HG03064 (cell line): Measurements from ENCODE around the gene EML3.
A peak's percentile ranks its signal among the peaks of the same experiment; 100 is the strongest.
"Not testable (repeated sequence)": the region's sequence is repeated elsewhere in the genome, so short reads cannot be mapped to it uniquely, and the experiment has no call there.

Experiments
- ATAC-seq: cut with Tn5 transposase; IDR thresholded peaks from one replicate; pipeline ENCODE4 v1.9.1; 2021; ENCODE audit warnings: low read depth; ENCODE audit not compliant: unreplicated experiment

EML3 gene

DNA sequence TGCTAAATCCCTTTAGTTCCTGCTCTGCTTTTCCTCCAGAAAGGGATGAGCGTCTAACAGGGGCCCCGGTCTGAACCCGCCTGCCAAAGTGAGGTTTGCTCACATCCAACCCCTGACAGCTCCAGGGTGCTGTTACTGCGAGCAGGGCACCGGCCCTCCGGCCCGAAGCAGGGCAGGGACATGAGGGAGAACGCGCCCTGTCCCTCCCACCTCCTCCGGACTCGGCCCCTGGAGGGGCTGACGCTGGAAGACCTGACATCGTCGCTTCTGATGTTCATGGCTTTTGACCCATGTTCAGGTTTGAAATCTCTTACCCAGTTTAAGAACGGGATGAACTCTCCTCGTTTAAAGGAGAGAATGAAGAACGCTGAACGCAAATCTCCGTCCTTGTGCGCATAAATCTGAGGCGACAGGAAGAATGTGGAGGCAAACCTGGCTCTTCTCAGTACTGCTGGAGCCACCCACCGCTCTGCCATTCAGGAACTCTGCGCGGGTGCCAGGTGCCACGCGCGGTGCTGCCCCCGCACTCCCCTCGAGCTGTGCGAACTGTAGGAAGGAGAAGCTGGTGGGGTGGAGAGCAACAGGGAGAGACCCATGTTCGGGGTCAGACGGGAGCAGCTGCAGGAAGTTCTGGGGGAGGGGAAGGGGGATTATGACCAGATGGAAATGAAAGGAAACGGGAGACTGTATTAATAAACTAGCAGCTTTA lies 38.1 kb downstream of the EML3 start:
- peak; percentile 9 for ATAC-seq

DNA sequence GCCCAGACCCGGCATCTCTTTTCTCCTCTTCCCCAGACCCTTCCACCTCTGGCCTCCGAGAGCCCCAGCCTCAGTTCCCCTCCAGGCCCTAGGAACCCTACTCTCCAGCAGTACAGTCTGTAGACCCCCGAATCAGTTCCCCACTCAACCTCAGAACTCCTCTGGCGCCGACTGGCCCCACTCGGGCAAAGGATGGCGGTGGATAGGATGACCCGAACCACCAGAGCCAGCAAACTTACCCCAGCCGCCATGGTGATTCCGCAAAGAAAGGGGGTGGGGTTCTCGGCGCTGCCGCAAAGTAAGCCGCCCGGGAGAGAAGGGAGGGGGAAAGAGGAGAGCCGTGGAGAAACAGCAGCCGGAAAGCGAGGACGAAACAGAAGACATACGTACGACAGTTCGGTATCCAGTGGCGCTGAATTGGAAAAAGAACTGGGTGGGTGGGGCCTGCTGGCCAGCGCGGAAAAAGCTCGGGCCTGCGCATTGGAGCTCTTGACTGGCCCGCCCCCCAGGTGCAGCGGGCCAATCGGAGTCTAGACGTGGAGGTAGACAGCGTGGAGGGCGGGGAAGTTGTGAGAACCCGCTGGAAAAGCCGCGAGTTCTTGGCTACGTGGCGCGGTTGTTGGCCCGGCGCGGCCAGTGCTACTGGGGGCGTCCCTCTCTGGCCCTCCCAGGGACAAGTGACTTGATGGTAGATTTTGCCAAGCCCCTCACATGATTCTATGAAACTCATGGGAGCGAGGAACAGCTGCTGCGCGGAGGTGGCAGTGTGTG lies 38.8 kb downstream of the EML3 start, which contains the start of gene EEF1G:
Gene EEF1G, minus strand, starts transcription at position 300 of the 771 bp plus-strand sequence. Its CDS starts 49 bp downstream, at position 251.
- ATAC-seq: peak; percentile 68

DNA sequence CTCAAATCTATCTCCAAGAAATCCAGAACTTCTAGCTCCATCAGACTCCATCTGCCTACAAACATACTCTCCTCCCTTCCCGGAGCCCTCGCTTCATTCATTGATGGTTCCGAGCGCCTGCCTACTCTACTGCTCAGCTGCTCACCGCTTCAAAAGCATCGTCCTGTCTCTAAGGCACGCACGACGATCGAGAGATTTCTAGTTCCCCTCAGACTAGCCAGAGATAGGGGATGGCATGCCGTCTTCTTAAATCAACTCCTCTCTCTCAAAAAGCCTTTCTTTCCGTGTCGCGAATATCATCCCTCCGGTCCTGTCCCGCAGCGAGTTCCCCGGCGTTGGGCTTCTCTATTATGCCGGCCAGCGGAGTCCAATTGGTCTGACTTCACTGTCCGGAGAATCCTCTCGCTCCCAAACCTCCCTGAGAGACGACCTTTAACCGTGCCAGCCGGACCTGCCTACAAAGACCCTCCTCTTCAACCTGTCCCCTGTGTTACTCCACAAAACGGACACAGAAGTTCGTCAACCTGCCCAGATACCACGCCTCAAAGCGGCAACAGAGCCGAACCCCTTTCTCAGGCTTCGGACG lies 39.5 kb downstream of the EML3 start:
- no peak for ATAC-seq

DNA sequence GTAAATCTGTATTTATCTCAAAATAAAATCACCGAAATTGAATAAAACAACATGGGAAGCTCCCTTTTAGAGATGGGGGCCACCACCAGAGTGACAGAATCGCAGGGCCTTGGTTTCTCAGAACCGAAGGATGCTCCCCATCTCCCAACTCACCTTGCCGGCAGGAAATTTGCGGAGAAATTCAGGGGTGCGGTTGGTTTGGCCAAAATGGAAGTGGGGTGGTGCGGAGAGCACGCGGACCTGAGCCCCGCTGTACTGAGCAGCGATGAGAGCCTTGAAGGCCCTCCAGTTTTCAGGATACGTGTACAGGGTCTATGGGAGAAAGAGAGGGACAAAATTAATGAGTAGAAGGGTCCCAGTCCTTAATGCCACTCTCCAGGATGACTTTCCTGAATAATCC lies 40.1 kb downstream of the EML3 start:
- ATAC-seq: no peak

DNA sequence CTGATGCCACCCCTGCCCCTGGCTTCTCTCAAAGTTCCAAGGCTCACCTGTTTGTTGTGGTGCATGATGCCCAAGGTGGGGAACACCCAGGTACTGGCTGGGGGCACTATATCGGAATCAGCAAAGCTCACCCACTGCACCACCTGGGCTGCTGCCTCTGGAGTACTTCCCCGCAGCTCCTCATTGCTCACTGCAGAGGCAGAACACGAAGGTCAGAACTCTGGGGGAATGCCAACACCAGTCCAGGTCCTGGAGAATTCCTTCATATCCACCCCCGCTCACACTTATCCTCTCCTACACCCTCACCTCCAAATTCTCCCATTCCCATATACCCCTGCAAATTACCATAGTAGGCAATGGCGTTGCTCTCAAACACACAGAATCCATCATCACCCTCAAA lies 41.1 kb downstream of the EML3 start:
- not testable (repeated sequence) for ATAC-seq

DNA sequence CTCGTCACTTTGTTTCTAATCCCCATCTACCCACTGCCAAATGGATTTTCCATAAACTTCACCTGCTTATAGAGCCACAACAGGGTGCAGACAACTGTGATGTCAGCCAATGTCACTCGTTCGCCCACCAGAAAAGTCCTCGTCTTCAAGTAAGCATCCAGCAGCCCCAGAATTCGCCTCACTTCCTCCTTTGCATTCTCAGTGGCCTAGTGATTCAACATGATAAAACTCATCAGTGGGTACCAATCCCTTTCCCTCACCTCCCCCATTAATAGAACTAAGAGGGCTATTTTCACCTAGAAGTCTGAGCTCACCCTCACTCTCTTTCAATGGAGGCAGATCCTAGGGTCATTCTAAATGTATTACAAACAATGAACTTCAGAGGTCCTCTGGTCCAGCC lies 41.7 kb downstream of the EML3 start:
- not testable (repeated sequence) for ATAC-seq

DNA sequence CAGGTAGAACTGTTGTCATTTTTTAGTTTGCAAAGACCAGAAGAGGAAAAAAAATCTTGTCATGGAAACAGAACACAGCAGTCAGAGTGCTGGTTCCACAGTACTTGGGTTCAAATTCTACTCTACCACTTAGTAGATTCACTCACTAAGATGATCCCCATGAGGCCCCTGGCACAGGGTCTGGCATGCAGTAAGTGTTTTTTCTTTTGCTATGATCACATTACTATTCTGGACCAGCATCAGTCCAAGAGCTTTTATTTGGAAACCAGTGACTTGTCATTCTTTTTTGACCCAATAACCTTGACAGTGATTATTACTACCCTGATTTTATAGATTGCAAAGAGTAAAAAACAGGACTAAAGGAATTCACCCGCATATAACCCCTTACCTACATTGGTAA lies 43.0 kb downstream of the EML3 start:
- ATAC-seq: no peak

DNA sequence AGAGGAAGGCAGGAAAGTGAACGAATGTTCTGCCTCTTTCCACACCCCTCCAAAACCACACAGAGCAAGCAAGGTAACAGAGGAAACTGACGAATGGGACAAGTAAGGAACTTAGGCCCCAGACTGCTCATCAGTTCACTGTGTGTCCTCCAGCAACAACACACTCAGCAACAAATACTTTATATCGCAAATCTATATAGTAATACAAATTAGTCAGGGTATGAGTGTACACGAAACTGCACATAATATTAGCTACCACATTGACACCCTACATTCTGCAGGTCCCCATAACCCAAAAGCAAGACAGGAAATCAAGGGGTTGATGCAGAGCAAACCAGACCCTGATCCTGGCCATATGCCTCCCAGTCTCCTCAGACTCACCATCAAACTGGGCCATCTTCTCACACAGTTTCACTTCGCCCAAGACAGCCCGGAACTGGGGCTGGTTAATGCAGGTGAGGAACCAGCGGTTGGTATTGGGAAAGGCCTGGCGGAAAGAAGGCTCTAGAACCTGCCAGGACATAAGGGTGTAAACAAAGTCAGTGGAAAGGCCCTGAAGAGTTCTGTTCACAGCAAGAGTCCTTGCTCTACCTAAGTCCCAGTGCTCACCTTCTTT lies 45.4 kb downstream of the EML3 start:
- ATAC-seq: no peak

DNA sequence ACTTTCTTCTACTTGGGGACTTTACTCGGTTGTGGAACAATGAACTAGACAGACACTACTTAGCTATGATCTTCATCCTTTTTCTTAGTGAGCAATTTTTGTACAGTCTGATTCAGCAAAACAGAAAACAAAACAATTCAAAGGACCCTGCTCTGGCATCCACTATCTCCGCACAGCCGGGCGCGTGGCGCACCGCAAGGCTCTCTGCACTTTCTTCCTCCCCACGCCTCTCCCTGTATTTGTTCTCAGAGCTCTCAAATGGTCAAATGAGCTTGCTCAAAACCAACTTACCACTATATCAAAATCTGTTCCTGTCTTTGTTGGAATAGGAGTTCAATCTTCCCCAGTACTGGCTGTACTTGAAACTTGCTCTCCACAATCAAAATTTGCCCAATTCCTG lies 46.3 kb downstream of the EML3 start:
- no peak for ATAC-seq

DNA sequence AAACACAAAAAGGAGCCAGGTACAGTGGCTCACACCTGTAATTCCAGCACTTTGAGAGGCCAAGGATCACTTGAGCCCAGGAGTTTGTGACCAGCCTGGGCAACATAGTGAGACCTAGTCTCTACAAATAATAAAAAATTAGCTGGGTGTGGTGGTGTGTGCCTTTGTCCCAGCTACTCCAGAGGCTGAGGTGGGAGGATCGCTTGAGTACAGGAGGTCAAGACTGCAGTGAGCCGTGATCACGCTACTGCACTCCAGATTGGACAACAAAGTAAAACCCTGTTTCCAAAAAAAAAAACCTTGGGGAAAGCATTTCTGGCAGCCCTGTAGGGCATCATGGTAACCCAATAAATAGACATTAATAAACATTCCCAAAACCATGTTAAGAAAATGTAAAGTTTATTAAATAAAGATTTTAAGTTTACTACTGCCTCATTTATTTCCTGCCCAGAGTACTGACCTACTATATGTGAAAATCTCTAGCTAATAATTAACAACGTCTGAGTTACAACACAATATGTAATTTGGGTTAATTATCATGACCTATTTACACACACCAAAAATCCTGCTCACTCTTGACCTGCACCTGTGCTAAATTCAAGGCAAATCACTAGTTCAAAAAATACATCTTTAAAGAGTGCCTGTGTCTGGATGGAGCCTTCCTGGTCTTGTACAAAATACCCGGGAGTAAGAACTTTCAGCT lies 47.3 kb downstream of the EML3 start:
- no peak for ATAC-seq

DNA sequence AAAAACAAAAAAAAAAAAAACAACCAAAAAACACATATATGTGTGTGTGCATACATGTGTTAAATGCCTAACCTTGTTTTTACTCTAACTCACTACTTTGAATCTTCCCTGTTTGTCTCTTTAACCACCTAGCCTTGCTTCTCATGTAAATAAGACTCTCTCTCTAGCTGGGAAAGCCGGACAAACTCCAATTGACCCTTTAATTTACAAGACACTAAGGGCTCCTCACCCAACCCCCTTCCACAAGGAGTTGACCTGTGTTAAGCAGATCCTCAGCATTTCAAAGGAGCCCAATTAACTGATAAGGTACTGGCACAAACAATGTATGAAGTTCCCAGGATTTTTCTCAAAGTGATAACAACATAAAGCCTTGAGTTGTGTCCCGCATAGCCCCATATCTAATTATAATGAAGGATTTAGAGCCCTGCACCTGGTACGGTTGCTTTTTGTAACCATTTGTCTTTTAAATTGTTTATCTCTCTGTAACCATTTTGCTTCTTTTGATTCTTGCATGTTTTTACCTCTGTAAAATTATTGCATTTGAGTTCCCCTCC lies 50.8 kb downstream of the EML3 start:
- ATAC-seq: not testable (repeated sequence)

DNA sequence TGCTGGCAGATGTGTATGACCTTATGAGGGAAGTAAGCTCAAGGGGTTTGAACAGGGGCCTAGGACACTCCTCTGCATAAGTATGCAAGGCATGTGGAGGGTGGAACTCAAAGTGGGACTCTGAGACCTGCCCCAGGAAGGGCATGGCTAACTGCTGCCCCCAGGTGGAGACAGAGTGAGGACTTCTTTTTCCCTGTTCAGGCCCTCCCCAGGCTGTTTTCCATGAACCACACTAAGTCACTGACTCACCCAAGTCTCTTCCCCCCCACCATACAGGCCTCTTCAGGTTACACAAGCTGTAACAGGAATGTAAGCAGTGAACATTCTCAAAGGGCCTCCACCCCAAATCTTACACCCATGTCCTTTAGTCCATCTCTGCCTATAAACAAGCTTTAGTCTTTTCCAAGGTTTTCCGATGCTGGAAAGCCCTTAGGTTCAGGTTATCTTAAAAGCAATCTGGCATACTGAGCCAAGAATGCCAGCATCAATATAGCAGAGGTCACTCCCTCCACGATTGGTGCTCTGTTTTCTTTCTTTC lies 51.9 kb downstream of the EML3 start:
- ATAC-seq: no peak

DNA sequence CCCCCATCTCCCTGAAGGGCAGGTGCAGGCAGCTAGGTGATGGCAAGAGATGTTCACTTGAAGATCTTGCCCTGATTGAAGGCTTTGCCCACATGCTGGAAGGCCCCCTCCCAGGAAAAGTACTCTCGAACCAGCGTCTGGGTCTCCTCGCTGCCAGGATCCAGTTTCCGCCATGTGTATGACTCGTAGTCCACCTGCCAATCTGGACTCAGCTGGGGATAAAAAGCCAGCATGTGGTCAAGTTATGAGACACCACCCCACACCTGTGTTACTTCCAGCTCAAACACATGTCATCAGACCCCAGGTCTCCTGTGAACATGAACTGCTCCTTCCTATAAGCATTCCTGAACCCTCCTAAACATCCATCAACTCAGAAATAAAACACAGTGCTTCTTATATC lies 52.9 kb downstream of the EML3 start:
- not testable (repeated sequence) for ATAC-seq

DNA sequence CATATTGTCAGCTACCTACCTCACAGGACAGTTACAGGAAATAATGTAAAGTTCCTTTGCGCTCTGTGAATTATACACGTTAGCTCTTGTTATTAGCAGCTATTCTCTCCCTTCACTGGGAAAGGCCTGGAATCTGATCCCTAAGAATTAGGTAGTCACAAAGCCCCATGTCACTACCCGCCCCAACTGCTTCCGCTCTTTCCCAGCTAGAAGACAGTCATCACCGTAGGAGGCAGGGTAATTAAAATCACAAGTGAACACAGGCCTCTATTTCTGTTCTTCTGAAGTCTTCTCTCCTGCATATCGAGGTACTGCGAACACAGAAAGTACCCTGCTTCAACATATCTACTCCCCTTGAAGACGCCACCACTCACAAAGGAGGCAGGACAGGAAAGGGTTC lies 53.4 kb downstream of the EML3 start:
- ATAC-seq: no peak

DNA sequence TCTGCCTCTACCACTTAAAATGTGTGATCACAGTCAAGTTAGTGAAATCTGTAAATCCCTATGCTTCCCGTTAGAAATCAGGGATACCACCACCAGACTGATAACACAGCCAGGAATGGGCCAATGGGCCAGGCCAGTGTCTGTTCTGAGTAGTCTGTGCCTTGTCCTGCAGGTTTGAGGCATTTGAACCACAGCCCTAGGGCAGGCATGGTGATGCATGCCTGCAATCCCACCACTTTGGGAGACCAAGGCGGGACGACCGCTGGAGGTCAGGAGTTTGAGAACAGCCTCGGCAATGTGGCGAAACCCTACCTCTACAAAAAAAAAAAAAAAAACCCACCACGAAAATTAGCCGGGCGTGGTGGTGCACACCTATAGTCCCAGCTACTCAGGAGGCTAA lies 53.9 kb downstream of the EML3 start:
- ATAC-seq: no peak

DNA sequence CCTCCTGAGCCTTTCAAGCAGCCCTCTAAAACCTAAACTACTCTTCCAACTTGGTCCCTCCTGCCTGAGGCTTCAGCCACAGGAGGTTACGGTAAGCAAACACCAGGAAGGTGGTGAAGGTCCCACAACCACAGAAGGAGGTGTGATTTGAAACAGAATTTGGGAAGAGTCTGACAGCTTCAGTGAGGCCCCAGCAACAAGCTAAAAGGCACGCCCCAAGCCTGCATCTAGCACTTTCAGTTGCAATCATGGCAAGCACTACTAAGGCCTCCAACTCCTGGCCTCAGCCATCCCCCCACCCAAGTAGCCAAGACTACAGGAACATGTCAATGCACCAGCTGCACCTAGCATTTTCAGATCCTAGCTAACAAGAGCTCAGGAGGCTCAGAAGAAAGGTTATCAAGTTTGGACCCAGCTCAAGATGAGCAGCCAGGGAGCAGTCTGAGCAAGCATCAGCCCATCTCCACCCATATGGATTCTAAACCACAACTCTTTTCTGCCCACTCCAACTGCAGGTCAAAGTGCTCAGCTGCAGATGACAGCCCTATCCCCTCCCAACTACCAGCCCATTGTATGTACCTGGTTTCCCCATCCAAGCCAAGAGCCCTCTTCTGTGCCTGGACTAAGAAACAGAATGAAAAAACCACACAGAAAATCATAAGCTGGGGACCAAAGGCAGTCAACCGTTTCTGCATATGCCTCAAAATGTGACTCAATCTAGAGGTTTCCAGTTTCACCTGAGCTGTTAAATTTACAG lies 55.5 kb downstream of the EML3 start:
- ATAC-seq: peak; percentile 26

DNA sequence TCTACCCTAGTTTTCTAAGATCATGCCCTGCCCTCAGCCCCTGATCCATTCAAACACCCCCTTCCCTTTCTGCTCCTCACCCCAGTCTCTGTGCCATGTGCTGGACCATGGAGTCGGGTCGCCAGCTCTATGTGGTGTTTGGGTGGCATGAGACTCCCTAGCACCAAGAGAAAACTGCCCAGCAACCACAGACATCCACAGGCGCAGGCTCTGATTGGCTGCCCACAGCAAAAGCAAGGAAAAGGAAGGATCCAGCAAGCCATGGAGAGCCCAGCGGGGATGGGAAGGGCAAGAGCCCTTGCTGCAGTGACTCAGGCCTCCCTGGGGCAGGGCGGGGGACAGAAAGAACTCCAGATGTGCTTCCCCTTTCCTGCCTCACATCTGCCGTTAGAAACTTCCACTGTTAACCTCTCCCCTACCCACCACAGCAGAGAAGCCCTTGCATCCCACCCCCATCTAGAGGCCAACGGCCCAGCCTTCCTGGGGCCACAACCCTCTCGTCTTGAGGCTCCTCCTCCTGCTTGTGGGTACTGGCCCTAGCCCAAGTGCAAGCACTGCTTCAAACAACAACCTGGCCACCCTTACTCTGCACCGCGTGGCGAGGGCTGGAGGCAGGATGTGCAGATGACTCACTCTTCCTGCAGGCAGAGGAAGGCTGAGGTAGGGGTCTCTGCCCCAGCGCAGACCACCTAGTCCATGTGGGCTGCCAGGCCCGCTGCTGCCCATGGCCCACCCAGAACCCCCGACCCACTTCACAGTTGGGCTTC lies 56.3 kb downstream of the EML3 start:
- ATAC-seq: peak; percentile 27

DNA sequence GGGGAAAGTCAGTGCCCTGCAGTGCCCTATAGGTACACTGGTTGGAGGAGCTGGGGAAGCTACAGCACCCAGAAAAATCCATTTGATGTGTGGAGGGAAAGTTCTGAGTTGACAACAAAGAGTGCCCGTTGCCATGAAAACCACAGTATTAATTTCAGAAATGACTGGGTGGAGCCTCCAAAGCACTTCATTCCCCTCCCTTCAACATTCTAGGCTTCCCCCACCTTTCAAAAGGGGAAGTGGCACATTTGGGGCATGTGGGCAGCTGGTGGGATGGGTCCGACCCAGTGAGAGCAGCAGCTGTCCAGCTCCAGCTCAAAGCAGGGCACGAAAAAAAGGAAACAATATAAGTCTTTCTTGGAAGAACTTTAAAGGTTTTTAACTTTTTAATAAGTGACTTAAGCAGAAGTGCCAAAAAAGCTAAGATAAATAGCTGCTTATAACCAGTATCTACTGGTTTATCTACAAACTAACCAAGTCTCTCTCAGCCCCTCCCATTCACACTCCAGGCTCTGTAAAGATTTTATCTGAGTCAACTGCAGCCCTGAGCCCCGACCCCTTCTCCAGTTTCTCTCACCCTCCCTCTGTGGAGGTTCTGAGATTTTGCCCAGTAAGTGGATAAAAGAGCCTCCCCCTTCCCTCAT lies 57.0 kb downstream of the EML3 start:
- no peak for ATAC-seq
